GM18867 (cell line): ENCODE measurements around the gene LRRC7.
A peak's percentile ranks its signal among the peaks of the same experiment; 100 is the strongest.

ENCODE experiments used
- ATAC-seq: cut with Tn5 transposase; IDR thresholded peaks from one replicate; pipeline ENCODE4 v1.9.1; 2021; ENCODE audit warnings: mild to moderate bottlenecking, moderate library complexity; ENCODE audit not compliant: unreplicated experiment

Gene LRRC7

DNA sequence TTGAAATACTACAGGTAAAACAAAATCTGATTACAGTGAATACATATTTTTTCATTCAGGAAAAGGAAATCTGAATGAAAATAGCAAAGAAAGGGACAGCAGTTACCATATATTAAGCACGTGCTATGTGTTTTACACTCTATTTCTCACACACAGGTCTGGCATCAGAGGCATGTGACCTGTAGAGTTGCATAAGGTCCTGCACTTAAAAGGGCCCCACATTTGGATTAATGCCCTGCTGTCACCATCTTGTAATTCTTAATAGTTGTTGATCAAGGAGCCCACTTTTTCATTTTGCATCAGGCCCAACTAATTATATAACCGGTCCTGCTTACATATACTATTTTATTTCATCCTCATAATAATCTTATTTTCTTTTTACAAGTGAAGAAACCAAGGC, 511.8 kb downstream of the LRRC7 start:
- no peak for ATAC-seq

GRCh38 chr1:70083519-70083918, 515.8 kb downstream of the LRRC7 start:
- peak; percentile 83 for ATAC-seq

DNA sequence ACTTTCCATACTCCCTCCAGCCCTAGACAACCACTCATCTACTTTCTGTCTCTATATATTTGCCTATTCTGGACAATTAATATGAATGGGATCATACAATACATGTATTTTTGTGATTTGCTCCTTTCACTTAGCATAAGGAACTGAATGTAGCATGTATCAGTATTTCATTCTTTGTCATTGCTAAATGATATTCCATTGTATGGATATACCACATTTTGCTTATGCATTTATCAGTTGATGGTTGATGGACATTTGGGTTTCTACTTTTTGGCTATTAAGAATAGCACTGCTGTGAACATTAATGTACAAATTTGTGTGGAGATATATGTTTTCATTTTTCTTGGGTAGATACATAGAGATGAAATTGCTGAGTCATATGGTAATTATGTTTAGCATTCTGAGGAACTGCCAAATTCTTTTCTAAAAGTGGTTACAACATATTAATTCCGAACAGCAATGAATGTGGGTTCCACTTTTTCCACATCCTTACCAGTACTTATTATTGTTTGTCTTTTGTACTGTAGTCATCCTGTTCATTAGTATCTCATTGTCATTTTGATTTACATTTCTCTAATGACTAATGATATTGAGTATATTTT, 516.7 kb downstream of the LRRC7 start:
- ATAC-seq: no peak

DNA sequence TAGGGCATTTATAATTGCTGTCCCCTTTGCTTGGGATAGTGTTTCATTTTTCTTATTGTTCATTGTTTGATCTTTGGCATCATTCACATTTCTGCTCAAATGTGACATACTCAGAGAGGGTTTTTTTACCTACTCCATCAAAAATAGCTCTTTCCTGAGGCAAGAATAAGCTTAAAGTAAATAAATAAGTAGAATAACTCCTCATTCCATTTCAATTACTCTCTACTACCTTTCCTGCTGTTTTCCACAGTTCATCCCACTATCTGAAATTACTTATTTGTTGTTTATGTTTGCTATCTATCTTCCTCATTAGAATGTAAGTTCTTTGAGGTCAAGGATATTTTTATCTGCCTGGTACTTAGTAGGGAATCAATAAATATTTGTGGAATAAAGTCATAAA, 517.8 kb downstream of the LRRC7 start:
- no peak for ATAC-seq

DNA sequence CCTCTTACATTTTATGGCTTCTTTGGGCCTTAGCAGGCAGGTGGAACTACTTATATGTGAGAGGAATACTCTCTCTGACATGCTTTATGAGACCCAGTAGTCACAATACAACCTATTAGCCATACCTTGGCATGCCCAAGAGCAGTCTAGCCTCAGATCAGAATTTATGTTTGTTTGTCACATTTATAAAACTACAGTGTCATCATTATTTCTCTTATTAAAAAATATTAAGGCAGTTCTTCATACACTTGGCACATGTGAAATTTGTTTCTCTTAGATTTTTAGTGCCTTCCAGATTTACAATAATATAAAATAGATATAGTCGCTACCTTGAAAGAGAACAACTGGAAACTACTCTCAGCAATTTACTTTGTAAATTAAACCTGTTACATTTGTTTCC, 519.2 kb downstream of the LRRC7 start:
- ATAC-seq: no peak

DNA sequence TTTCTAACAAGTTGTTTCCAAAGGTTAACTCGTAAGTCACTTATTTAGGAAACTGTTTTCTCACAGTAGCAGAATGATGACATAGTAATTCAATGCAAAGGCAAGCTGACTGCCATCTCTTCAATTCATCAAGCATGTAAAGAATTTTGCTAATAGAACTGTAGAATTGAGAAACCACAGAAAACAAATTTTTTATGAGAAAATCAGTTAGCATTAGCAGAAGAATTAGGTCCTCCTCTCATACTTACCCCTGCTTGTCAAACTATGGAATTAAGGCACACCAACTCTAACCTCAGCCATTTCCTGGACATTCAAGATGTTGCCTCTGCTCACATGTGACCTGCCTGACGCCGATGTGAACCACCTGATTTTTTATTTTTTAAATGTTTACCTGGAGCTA, 522.4 kb downstream of the LRRC7 start:
- no peak for ATAC-seq

GRCh38 chr1:70090875-70091274, 523.2 kb downstream of the LRRC7 start:
- ATAC-seq: no peak

DNA sequence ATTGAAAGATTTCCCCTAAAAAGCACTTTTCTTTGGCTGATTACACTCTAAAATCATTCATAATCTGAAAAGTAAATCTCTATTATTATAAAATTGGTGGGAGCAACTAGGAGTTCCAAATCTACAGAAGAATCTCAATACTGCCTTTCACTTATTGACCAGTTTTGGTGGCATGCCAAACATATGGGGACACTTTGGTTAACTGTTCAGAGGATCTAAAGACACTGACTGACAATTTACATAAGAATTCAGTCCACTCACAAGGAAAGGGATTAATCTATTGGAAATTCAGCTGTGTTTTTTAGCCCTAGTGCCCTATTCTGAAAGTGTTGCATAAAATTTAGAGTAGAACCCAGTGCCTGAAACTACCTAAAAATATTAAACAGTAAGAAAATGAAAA, 524.1 kb downstream of the LRRC7 start:
- ATAC-seq: no peak

DNA sequence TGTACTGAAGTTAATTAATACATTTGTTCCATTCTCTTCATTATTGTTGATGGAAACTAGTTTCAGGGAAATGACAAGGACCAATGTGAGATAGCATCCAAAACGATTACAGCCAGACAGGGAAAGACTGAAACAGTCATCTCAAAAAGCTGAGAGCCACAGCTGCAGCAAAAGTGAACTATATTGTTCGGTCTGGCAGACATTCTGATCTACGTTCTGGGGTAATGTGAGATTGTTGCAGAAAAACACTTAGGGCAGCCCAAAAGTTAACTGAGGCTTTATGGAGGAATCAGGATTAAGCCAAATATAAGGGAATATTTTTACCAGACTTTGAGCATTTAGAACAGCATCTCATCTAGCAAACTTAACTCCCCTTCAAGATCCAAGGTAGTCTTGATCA, 524.8 kb downstream of the LRRC7 start:
- ATAC-seq: no peak

- no peak for ATAC-seq
Observed at GRCh38 chr1:70093250-70093975, 525.7 kb downstream of the LRRC7 start.

- ATAC-seq: no peak
Observed at GRCh38 chr1:70101231-70101630, 533.5 kb downstream of the LRRC7 start.

DNA sequence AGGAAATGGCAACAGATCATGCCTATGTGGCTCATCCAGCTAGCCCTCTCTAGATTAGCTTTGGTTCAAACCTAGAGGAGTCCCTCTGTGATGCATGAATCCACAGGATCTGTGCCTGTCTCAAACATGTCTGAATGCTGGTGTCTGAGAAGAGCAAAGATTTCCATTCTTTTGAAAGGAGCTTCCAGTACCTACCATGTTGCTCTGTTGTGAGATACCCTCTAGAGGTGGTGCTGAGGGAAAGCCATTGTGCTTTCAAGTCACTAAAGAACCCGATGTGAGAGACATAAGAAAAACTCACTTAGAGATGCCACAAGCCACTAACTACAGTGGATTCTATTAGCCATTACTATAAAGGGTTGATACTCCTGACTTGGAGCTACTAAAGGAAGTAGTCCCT, 534.1 kb downstream of the LRRC7 start:
- ATAC-seq: no peak

DNA sequence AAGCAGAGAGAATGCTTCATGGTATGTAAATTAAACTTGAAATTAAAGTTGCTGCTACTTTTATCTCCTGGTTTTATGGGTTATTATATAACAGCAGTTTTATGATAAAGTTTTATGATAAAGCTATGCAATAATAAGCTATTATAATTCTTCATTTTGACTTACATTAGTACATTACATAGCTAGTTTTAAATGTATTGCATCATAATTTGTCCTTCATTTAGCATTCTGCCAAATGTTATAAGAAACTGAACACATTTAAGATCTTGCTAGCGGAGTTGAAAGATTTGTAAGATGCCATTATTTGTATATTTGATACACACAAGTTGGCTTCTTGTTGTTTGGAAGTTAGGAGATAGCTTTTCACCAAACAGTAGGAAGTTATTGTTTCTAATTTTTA, 536.0 kb downstream of the LRRC7 start:
- ATAC-seq: no peak

DNA sequence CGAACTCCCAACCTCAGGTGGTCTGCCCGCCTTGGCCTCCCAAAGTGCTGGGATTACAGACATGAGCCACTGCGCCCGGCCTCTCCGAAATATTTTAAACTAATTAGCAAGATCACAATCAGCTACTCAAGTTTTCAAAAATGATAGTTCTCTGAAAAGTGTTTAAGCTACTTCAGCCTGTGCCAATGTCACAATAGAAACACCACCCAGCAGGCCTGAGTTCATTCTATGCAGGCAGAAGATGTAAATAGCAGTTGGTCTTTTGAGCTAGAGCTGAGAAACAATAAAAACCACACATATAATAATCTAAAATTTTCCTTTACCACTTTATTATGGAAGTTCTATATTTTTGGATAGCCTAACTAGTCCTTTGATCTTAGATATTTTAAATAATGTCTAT, 541.5 kb downstream of the LRRC7 start:
- ATAC-seq: no peak

GRCh38 chr1:70112838-70113237, 545.1 kb downstream of the LRRC7 start:
- ATAC-seq: no peak

- no peak for ATAC-seq
Observed at GRCh38 chr1:70115315-70115714, 547.6 kb downstream of the LRRC7 start.

GRCh38 chr1:70117046-70117445, 549.3 kb downstream of the LRRC7 start:
- no peak for ATAC-seq

- ATAC-seq: no peak
Observed at GRCh38 chr1:70134148-70134547, 566.4 kb downstream of the LRRC7 start.

DNA sequence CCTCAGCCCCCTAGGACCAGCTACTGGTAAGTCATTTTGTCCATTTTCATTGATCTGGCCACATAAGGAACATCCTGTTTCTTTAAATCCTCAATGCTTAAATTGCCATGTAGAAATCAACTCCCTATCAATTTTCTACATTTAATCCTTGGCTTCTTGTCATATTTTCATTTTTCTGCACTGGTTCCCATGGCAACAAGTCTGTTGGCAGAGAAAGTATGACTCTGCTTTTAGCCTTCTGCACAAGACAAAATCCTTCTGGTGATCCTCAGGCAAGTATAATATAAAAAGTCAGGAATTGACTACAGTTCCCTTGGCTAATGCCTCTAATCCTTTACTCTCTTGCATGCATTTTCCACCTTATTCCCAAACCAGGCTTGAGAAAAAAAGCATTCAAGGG, 572.6 kb downstream of the LRRC7 start:
- ATAC-seq: no peak

DNA sequence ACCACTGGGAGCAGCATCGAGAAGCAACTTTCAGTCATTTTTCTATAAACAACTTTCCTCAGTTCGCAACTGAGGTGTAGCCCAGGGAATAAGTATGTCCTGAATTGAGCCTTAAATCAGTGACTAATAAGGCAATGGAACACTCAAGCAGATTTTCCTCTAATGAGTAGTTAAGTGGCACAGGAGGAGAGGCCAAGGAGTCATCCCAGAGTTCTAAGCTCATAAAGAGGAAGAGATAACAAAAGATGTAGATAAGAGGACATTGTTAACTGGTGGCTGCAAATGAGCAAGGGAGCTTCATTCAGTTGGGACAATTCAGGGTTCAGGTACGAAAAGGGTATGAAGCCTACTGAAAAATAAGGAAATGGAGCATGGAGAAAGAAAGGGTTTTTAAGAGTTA, 573.2 kb downstream of the LRRC7 start:
- ATAC-seq: no peak

GRCh38 chr1:70142075-70142474, 574.4 kb downstream of the LRRC7 start:
- no peak for ATAC-seq

- no peak for ATAC-seq
Observed at GRCh38 chr1:70143048-70143659, 575.4 kb downstream of the LRRC7 start.
